ENCODE measurements around the gene ZSCAN31. TPM values are rescaled to one million over a fixed set of nuclear protein-coding genes. Genes with fewer than 3 reads are reported as not detected.
A peak's percentile ranks its signal among the peaks of the same experiment; 100 is the strongest.

ZSCAN31 gene
- total and polyA plus RNA-seq, 9 of the 15 experiments (the other 6 are each of a cell fraction or from before 2014, with no cell fraction given), result 3.9 to 12.1 (median 7.0) TPM

DNA sequence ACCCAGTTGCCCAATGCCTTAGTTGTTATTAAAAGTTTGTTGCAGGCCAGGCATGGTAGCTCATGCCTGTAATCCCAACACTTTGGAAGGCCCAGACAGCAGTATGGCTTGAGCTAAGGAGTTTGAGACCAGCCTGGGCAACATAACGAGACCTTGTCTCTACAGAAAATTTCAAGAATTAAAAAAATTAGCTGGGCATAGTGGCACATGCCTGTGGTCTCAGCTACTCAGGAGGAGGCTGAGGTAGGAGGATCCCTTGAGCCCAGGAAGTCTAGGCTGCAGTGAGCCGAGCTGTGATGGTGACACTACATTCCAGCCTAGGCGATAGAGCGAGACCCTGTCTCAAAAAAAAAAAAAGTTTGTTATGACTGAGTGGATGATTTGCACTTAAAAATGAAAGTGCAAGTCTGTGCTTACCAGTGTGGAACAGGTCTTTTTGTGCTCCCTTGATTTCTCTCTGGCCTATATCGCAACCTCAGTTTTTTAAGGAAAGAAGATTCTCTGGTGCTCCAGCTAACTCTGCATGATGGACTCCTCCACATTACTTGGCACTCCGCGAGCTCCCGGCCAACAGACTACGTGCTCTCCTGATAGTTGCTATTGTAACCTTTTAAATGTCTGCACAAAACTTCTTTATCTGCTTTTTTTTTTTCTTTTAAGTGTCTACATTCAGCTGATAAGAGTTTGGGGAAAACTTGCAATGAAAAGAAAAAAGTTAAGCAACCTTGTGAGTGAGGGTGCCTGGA is 35.9 kb upstream of the ZSCAN31 start (continued):
- TF ChIP-seq ZNF318 (IDR thresholded peaks at IDR 0.05; ENCODE audit: borderline replicate concordance in 1 of 2, low read depth in 1 of 2), result no peak
- no peak for TF ChIP-seq NKRF (IDR thresholded peaks at IDR 0.05; ENCODE audit: borderline replicate concordance)
- no peak for TF ChIP-seq TAF7 (tag; IDR thresholded peaks at IDR 0.05)
- no peak for TF ChIP-seq IRF9 (tag; IDR thresholded peaks at IDR 0.05)
- TF ChIP-seq CREM (IDR thresholded peaks at IDR 0.05; ENCODE audit: low read depth), result peak; percentile 20; the same call in 1 of the 2 replicates
- no peak for TF ChIP-seq XRCC4 (IDR thresholded peaks at IDR 0.05; ENCODE audit: extremely low read depth, insufficient read depth, insufficient read length)
- no peak for TF ChIP-seq CBX5 (IDR thresholded peaks at IDR 0.05; ENCODE audit: borderline replicate concordance, low read depth)
- TF ChIP-seq TFAP4 (CRISPR knock-in tag; IDR thresholded peaks at IDR 0.05; ENCODE audit: borderline replicate concordance), result 0 out of 2 replicates have a peak, but pooled peaks have one; percentile 23
- TF ChIP-seq ZNF212 (CRISPR knock-in tag; IDR thresholded peaks at IDR 0.05), result no peak
- no peak for TF ChIP-seq THAP7 (CRISPR knock-in tag; IDR thresholded peaks at IDR 0.05)

Data from K562 (cell line).